ENCODE results near the gene MYH15. TPM values are rescaled to one million over a fixed set of nuclear protein-coding genes. Genes with fewer than 3 reads are reported as not detected.

The MYH15 gene
- total RNA-seq (1.5 and 1.6 TPM in 2 replicates), polyA plus RNA-seq (1.5 and 2.4 TPM in 2 replicates)

GRCh38 chr3:108510496-108510895 lies at the start of gene MYH15:
Gene MYH15 (minus strand): TSS chr3:108510596. CDS start chr3:108510530, 66 bp downstream.
- no peaks in the 10 kb centered on the region for H3K27me3 ChIP-seq
- H3K36me3 ChIP-seq (replicated peaks; ENCODE audit: insufficient read depth, low read depth), result no peaks in the 10 kb centered on the region
- no peak for DNase-seq (ENCODE audit: low spot score)
- no peak within 1 kb of the TSS for H3K4me2 ChIP-seq
- no peaks in the 10 kb centered on the region for H3K9me3 ChIP-seq (ENCODE audit: low read depth)
- no peaks in the 10 kb centered on the region for H3K79me2 ChIP-seq
- no peak within 1 kb of the TSS for H3K4me3 ChIP-seq
- TF ChIP-seq, protein P1, sequence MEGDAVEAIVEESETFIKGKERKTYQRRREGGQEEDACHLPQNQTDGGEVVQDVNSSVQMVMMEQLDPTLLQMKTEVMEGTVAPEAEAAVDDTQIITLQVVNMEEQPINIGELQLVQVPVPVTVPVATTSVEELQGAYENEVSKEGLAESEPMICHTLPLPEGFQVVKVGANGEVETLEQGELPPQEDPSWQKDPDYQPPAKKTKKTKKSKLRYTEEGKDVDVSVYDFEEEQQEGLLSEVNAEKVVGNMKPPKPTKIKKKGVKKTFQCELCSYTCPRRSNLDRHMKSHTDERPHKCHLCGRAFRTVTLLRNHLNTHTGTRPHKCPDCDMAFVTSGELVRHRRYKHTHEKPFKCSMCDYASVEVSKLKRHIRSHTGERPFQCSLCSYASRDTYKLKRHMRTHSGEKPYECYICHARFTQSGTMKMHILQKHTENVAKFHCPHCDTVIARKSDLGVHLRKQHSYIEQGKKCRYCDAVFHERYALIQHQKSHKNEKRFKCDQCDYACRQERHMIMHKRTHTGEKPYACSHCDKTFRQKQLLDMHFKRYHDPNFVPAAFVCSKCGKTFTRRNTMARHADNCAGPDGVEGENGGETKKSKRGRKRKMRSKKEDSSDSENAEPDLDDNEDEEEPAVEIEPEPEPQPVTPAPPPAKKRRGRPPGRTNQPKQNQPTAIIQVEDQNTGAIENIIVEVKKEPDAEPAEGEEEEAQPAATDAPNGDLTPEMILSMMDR (IDR thresholded peaks at IDR 0.05; ENCODE audit: poor library complexity), result no peak
- TF ChIP-seq EZH2 (IDR thresholded peaks at IDR 0.05; ENCODE audit: borderline replicate concordance) (no peak), EZH2phosphoT487 (IDR thresholded peaks at IDR 0.05; ENCODE audit: low read depth, severe bottlenecking, unreplicated experiment) (no peak)
- no peaks in the 10 kb centered on the region for H3K4me1 ChIP-seq (ENCODE audit: insufficient read depth)
- no peak within 1 kb of the TSS for H3K27ac ChIP-seq
- 96% methylated on average over 3 of the region's 3 CpGs for WGBS (ENCODE audit: low lambda C conversion rate, missing lambda C conversion rate)
- no peaks in the 10 kb centered on the region for H3K9me2 ChIP-seq (replicated peaks; ENCODE audit: insufficient read depth)
- H4K20me1 ChIP-seq (ENCODE audit: insufficient read depth, poor library complexity, severe bottlenecking), result no peaks in the 10 kb centered on the region
- no peak within 1 kb of the TSS for H2AFZ ChIP-seq

DNA sequence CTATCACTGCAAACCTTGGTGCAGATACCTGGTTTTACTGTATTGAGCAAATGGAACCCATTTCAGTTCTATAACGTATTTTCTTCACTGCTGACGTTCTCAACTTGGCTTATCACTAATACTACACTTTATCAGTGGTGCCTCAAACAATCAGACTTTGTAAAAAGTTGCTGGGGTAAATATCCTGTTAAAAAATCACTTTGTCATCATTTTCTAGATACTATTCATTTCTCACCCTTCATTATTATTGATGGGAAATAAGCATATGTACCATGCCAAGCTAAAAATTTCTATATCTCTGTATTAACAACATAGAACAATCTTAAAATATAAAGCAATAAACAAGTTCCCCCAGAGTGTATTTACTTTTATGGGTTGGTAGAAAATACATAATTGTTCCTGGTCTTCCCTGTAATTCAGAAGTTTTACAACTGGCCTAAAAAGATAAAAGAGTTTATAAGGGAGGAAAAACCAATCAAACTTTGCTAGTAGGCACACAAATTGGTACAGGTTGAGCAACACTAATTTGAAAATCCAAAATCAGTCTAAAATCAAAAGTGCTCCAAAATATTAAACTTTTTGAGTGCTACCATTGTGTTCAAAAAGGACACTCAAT lies 45.7 kb upstream of the MYH15 start:
- H3K27ac ChIP-seq, result peak overlapping the region; percentile 52

GRCh38 chr3:108554913-108555571 lies 44.6 kb upstream of the MYH15 start:
- H3K4me2 ChIP-seq, result peak overlapping the region; percentile 53
- H3K27ac ChIP-seq, result peak overlapping the region; percentile 52
- no peak for DNase-seq (ENCODE audit: low spot score)

More for the DNA sequence above, 45.7 kb upstream of the MYH15 start:
- no peaks in the 10 kb centered on the region for H3K79me2 ChIP-seq
- H3K9me3 ChIP-seq (ENCODE audit: low read depth), result no peaks in the 10 kb centered on the region
- no peaks in the 10 kb centered on the region for H3K9me2 ChIP-seq (replicated peaks; ENCODE audit: insufficient read depth)
- H3K4me3 ChIP-seq, result no peak overlapping the region
- no peak for DNase-seq (ENCODE audit: low spot score)
- no peaks in the 10 kb centered on the region for H4K20me1 ChIP-seq (ENCODE audit: insufficient read depth, poor library complexity, severe bottlenecking)
- TF ChIP-seq, protein P1 (IDR thresholded peaks at IDR 0.05; ENCODE audit: poor library complexity), result no peak
- TF ChIP-seq EZH2 (IDR thresholded peaks at IDR 0.05; ENCODE audit: borderline replicate concordance), result no peak
- no peak for TF ChIP-seq EZH2phosphoT487 (IDR thresholded peaks at IDR 0.05; ENCODE audit: low read depth, severe bottlenecking, unreplicated experiment)
- peak overlapping the region; percentile 53 for H3K4me2 ChIP-seq
- 47% methylated on average over 2 of the region's 2 CpGs for WGBS (ENCODE audit: low lambda C conversion rate, missing lambda C conversion rate)
- peaks cover 7% of the 10 kb centered on the region for H3K4me1 ChIP-seq (ENCODE audit: insufficient read depth)
- H3K36me3 ChIP-seq (replicated peaks; ENCODE audit: insufficient read depth, low read depth), result no peaks in the 10 kb centered on the region
- H3K27me3 ChIP-seq, result no peaks in the 10 kb centered on the region
- no peak overlapping the region for H2AFZ ChIP-seq

More at GRCh38 chr3:108554913-108555571, 44.6 kb upstream of the MYH15 start:
- no peak overlapping the region for H3K4me3 ChIP-seq
- WGBS (ENCODE audit: low lambda C conversion rate, missing lambda C conversion rate), result 46% methylated on average over 3 of the region's 3 CpGs
- H3K36me3 ChIP-seq (replicated peaks; ENCODE audit: insufficient read depth, low read depth), result no peaks in the 10 kb centered on the region
- no peaks in the 10 kb centered on the region for H3K9me3 ChIP-seq (ENCODE audit: low read depth)
- H4K20me1 ChIP-seq (ENCODE audit: insufficient read depth, poor library complexity, severe bottlenecking), result no peaks in the 10 kb centered on the region
- no peaks in the 10 kb centered on the region for H3K9me2 ChIP-seq (replicated peaks; ENCODE audit: insufficient read depth)
- peaks cover 7% of the 10 kb centered on the region for H3K4me1 ChIP-seq (ENCODE audit: insufficient read depth)
- TF ChIP-seq, protein P1 (IDR thresholded peaks at IDR 0.05; ENCODE audit: poor library complexity), result no peak
- TF ChIP-seq EZH2phosphoT487 (IDR thresholded peaks at IDR 0.05; ENCODE audit: low read depth, severe bottlenecking, unreplicated experiment) (no peak), EZH2 (IDR thresholded peaks at IDR 0.05; ENCODE audit: borderline replicate concordance) (no peak)
- H2AFZ ChIP-seq, result peak overlapping the region; percentile 11
- no peaks in the 10 kb centered on the region for H3K79me2 ChIP-seq
- H3K27me3 ChIP-seq, result no peaks in the 10 kb centered on the region

Data from hepatocyte (in vitro differentiated cells).